ENCODE data around the gene OR4C46.
"Not testable (repeated sequence)": the region's sequence is repeated elsewhere in the genome, so short reads cannot be mapped to it uniquely, and the experiment has no call there.

Gene OR4C46

DNA sequence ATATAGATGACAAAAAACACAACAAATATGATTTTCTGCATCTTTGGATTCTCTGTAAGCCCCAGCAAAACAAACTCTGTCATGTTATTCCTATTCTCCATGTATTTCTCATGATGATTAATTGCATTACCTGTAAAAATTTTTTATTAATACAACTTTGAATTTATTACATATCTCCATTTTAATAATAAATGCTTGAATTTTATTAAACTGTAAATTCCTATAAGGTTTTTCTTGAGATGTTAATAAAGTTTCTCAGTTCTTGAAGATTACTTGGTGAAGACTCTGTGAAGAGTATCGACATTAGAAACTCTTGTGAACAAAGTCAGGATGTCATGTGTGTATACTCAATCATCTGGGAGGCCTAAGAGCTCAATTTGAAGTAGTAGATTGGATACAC, at the start of gene OR4C46:
Gene OR4C46, minus strand, starts transcription at position 101 of the 400 bp plus-strand sequence. Its CDS starts 0 bp downstream, at position 101.
- Histone ChIP-seq H3K36me3 (ENCODE audit: control insufficient read depth in 1 of 2, insufficient read depth in 2 of 2, low read length in 2 of 2) (no peaks in the 10 kb centered on the region), H3K27ac (ENCODE audit: low read depth, low read length) (no peak within 1 kb of the TSS), H3K4me1 (ENCODE audit: control insufficient read depth in 1 of 2, insufficient read depth in 2 of 2, low read length in 2 of 2) (no peaks in the 10 kb centered on the region), H3K9me3 (ENCODE audit: control insufficient read depth in 1 of 2, low read length in 2 of 2) (peaks cover 4 to 6% of the 10 kb centered on the region in 2 donors), H3K4me3 (ENCODE audit: low read depth in 1 of 2, low read length in 2 of 2) (no peak within 1 kb of the TSS), H3K27me3 (ENCODE audit: control insufficient read depth in 1 of 2, insufficient read depth in 2 of 2, low read length in 2 of 2) (no peaks in the 10 kb centered on the region), H3K9ac (ENCODE audit: low read depth in 1 of 2, low read length in 2 of 2) (no peak within 1 kb of the TSS)

DNA sequence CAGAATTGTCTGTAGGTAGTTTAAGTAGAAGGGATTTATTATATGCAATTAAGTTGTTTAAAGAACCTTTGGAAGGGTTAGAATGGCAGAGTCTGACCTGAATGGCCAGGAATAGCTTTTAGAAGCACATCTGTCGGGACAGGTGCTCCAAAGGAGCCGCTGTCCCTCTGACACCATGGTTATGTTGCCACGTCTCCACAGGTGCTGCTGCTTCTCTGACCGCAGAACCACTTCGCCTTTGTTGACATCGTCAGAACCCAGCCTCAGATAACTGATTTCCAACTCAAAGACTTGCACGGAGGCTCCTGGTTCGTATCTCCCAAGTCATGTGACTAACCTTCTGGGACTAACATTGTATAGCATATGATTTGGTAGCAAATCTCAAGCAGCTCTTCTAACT, 41.8 kb upstream of the OR4C46 start:
- H3K4me1 ChIP-seq (ENCODE audit: control insufficient read depth in 1 of 2, insufficient read depth in 2 of 2, low read length in 2 of 2); H3K36me3 ChIP-seq (ENCODE audit: control insufficient read depth in 1 of 2, insufficient read depth in 2 of 2, low read length in 2 of 2); H3K27ac ChIP-seq (ENCODE audit: low read depth, low read length); H3K9ac ChIP-seq (ENCODE audit: low read depth in 1 of 2, low read length in 2 of 2); H3K4me3 ChIP-seq (ENCODE audit: low read depth in 1 of 2, low read length in 2 of 2); H3K27me3 ChIP-seq (ENCODE audit: control insufficient read depth in 1 of 2, insufficient read depth in 2 of 2, low read length in 2 of 2); H3K9me3 ChIP-seq (ENCODE audit: control insufficient read depth in 1 of 2, low read length in 2 of 2): not testable (repeated sequence)

DNA sequence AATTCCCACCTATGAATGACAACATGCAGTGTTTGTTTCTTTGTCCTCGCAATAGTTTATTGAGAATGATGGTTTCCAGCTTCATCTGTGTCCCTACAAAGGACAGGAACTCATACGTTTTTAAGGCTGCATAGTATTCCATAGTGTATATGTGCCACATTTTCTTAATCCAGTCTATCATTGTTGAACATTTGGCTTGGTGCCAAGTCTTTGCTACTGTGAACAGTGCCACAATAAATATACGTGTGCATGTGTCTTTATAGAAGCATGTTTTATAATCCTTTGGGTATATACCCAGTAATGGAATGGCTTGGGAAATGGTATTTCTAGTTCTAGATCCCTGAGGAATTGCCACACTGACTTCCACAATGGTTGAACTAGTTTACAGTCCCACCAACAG, 42.4 kb downstream of the OR4C46 start:
- not testable (repeated sequence) for H3K4me3 ChIP-seq (ENCODE audit: low read depth in 1 of 2, low read length in 2 of 2)

DNA sequence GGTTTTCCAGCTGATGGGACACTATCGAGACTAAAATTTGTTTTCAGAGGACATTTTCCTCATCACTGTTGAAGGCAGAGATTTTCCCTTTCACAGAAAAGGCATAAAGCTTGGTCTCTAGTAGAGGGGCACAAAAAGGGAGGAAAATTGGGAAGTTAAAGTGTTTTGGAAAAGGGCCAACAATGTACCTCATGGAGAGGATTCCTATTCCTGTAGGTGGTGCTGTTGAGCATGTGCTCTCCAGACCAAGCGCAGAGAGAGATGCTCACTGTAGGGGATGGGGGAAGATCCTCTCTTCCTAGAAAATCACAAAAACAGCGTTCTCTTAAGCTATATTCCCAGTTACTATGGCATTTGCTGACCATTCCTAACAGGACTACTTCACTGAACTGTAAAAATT, 44.9 kb downstream of the OR4C46 start:
- H3K9me3 ChIP-seq (ENCODE audit: control insufficient read depth in 1 of 2, low read length in 2 of 2) = peaks cover 19 to 25% of the 10 kb centered on the region in 2 donors

More for the DNA sequence above, 42.4 kb downstream of the OR4C46 start:
- H3K9ac ChIP-seq (ENCODE audit: low read depth in 1 of 2, low read length in 2 of 2); H3K27me3 ChIP-seq (ENCODE audit: control insufficient read depth in 1 of 2, insufficient read depth in 2 of 2, low read length in 2 of 2); H3K36me3 ChIP-seq (ENCODE audit: control insufficient read depth in 1 of 2, insufficient read depth in 2 of 2, low read length in 2 of 2); H3K4me1 ChIP-seq (ENCODE audit: control insufficient read depth in 1 of 2, insufficient read depth in 2 of 2, low read length in 2 of 2); H3K27ac ChIP-seq (ENCODE audit: low read depth, low read length): not testable (repeated sequence)
- peaks cover 15 to 27% of the 10 kb centered on the region in 2 donors for H3K9me3 ChIP-seq (ENCODE audit: control insufficient read depth in 1 of 2, low read length in 2 of 2)

DNA sequence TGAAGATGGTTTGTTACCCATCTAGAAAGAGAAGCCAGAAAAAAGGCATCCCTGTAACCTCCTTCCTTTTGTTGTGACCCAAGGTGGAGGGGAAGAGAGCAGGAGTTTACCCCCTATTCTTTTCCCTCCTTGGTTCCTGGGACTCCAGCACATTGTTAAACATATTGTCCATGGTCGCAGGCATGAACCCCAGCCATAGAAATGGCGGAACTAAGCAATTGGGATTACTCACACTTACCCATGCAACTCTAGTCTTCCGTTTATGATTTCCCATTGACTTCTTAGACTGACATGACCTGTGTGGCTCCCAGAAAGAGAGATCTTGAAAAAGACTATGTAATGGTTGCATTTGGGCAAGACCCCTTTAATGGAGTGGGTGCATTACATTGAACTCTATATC, 45.4 kb downstream of the OR4C46 start:
- no peaks in the 10 kb centered on the region for H3K36me3 ChIP-seq (ENCODE audit: control insufficient read depth in 1 of 2, insufficient read depth in 2 of 2, low read length in 2 of 2)
- H3K9ac ChIP-seq (ENCODE audit: low read depth in 1 of 2, low read length in 2 of 2) = no peak overlapping the region
- H3K4me3 ChIP-seq (ENCODE audit: low read depth in 1 of 2, low read length in 2 of 2) = no peak overlapping the region
- H3K4me1 ChIP-seq (ENCODE audit: control insufficient read depth in 1 of 2, insufficient read depth in 2 of 2, low read length in 2 of 2) = no peaks in the 10 kb centered on the region
- no peak overlapping the region for H3K27ac ChIP-seq (ENCODE audit: low read depth, low read length)
- H3K9me3 ChIP-seq (ENCODE audit: control insufficient read depth in 1 of 2, low read length in 2 of 2) = peaks cover 19 to 25% of the 10 kb centered on the region in 2 donors
- no peaks in the 10 kb centered on the region for H3K27me3 ChIP-seq (ENCODE audit: control insufficient read depth in 1 of 2, insufficient read depth in 2 of 2, low read length in 2 of 2)

More for the DNA sequence above, 44.9 kb downstream of the OR4C46 start:
- no peaks in the 10 kb centered on the region for H3K36me3 ChIP-seq (ENCODE audit: control insufficient read depth in 1 of 2, insufficient read depth in 2 of 2, low read length in 2 of 2)
- H3K27ac ChIP-seq (ENCODE audit: low read depth, low read length) = no peak overlapping the region
- H3K4me1 ChIP-seq (ENCODE audit: control insufficient read depth in 1 of 2, insufficient read depth in 2 of 2, low read length in 2 of 2) = no peaks in the 10 kb centered on the region
- H3K4me3 ChIP-seq (ENCODE audit: low read depth in 1 of 2, low read length in 2 of 2) = no peak overlapping the region
- no peak overlapping the region for H3K9ac ChIP-seq (ENCODE audit: low read depth in 1 of 2, low read length in 2 of 2)
- H3K27me3 ChIP-seq (ENCODE audit: control insufficient read depth in 1 of 2, insufficient read depth in 2 of 2, low read length in 2 of 2) = no peaks in the 10 kb centered on the region
